Mucosa of gallbladder (tissue), 1 donor: ENCODE measurements around the gene ZNF322. TPM values are rescaled to one million over a fixed set of nuclear protein-coding genes. Genes with fewer than 3 reads are reported as not detected.

Experiments used
- DNase-seq: peaks from one replicate; pipeline ENCODE4 v3.0.0-alpha.2; 2020; ENCODE audit warnings: low spot score
- total RNA-seq: library from RNA; stranded (reverse); gene quantifications from one replicate; pipeline ENCODE4 v1.2.1, GENCODE V29; 2021
- donor health status: DM: no; HTN: no; CAD: no.

Gene ZNF322
- total RNA-seq, 1 donor from 2014 or later, result 31.8 TPM

- DNase-seq, result no peak
Measured at GRCh38 chr6:26592649-26593048, 66.9 kb downstream of the ZNF322 start.

GRCh38 chr6:26588965-26589364 lies 70.6 kb downstream of the ZNF322 start:
- no peak for DNase-seq

Other genes starting within 250 kb of the ZNF322 start
- 32.1 TPM for gene BTN3A3, start 219.2 kb downstream of the ZNF322 start, total RNA-seq
- gene BTN2A1, start 201.8 kb downstream of the ZNF322 start, total RNA-seq, result 23.4 TPM
- gene BTN1A1, start 159.4 kb downstream of the ZNF322 start, total RNA-seq, result not detected
- gene HMGN4, start 121.4 kb downstream of the ZNF322 start, total RNA-seq, result 55.8 TPM
- gene ABT1, start 62.8 kb downstream of the ZNF322 start, total RNA-seq, result 11.6 TPM